ENCODE data around the gene ZDHHC19.
"Not testable (repeated sequence)": the region's sequence is repeated elsewhere in the genome, so short reads cannot be mapped to it uniquely, and the experiment has no call there.

Gene ZDHHC19

GRCh38 chr3:196217307-196218154, 6.3 kb upstream of the ZDHHC19 start:
- H3K4me3 ChIP-seq (ENCODE audit: low read depth, low read length): no peak overlapping the region
- TF ChIP-seq CTCF (IDR thresholded peaks at IDR 0.05; ENCODE audit: insufficient read depth, low read depth, low read length, missing control alignments): no peak

GRCh38 chr3:196216681-196217211, 5.5 kb upstream of the ZDHHC19 start:
- DNase-seq (ENCODE audit: low read depth): no peak
- H3K4me3 ChIP-seq (ENCODE audit: low read depth, low read length): no peak overlapping the region
- no peak for TF ChIP-seq CTCF (IDR thresholded peaks at IDR 0.05; ENCODE audit: insufficient read depth, low read depth, low read length, missing control alignments)

More at GRCh38 chr3:196217307-196218154, 6.3 kb upstream of the ZDHHC19 start:
- no peak for DNase-seq (ENCODE audit: low read depth)

- no peak for DNase-seq (ENCODE audit: low read depth)
- no peak within 1 kb of the TSS for H3K4me3 ChIP-seq (ENCODE audit: low read depth, low read length)
- no peak for TF ChIP-seq CTCF (IDR thresholded peaks at IDR 0.05; ENCODE audit: insufficient read depth, low read depth, low read length, missing control alignments)
Observed at GRCh38 chr3:196216089-196216564, 4.9 kb upstream of the ZDHHC19 start, which contains the start of gene SLC51A. SLC51A (plus strand) TSS chr3:196216534; CDS start chr3:196216713, 179 bp downstream.

GRCh38 chr3:196215493-196216020, 4.4 kb upstream of the ZDHHC19 start:
- TF ChIP-seq CTCF (IDR thresholded peaks at IDR 0.05; ENCODE audit: insufficient read depth, low read depth, low read length, missing control alignments): no peak
- DNase-seq (ENCODE audit: low read depth): no peak
- H3K4me3 ChIP-seq (ENCODE audit: low read depth, low read length): no peak overlapping the region

- TF ChIP-seq CTCF (IDR thresholded peaks at IDR 0.05; ENCODE audit: insufficient read depth, low read depth, low read length, missing control alignments): no peak
- no peak overlapping the region for H3K4me3 ChIP-seq (ENCODE audit: low read depth, low read length)
- no peak for DNase-seq (ENCODE audit: low read depth)
Observed at GRCh38 chr3:196214783-196215441, 3.7 kb upstream of the ZDHHC19 start.

GRCh38 chr3:196209944-196210672, 1.1 kb downstream of the ZDHHC19 start:
- not testable (repeated sequence) for H3K4me3 ChIP-seq (ENCODE audit: low read depth, low read length)

More at GRCh38 chr3:196209944-196210672, 1.1 kb downstream of the ZDHHC19 start:
- not testable (repeated sequence) for DNase-seq (ENCODE audit: low read depth)

All from GM12865 (cell line).